Sigmoid colon (tissue), 7 donors: ENCODE measurements around the gene GREB1L. TPM values are rescaled to one million over a fixed set of nuclear protein-coding genes. Genes with fewer than 3 reads are reported as not detected.

Source experiments
- DNase-seq: peaks from one replicate; pipeline ENCODE4 v3.0.0-alpha.2; 2019
- H3K27ac ChIP-seq, 4 donors: fragments of 200-600 bp; sonication (generic); one replicate each; pipeline ENCODE4 v1.5.1; 2016 to 2019; ENCODE audit warnings: mild to moderate bottlenecking in 1 of 4
- H3K27me3 ChIP-seq, 3 donors: fragments of 200-600 bp; sonication (generic); one replicate each; pipeline ENCODE4 v1.5.1; 2019; ENCODE audit warnings: mild to moderate bottlenecking in 1 of 3
- H3K36me3 ChIP-seq, 4 donors: fragments of 200-600 bp; sonication (generic); one replicate each; pipeline ENCODE4 v1.5.1; 2016 to 2019
- H3K4me1 ChIP-seq, 4 donors: fragments of 200-600 bp; sonication (generic); one replicate each; pipeline ENCODE4 v1.5.1; 2017 to 2019
- H3K4me3 ChIP-seq, 4 donors: fragments of 200-600 bp; sonication (generic); one replicate each; pipeline ENCODE4 v1.5.1; 2017 to 2019; ENCODE audit warnings: mild to moderate bottlenecking in 2 of 4, moderate library complexity in 1 of 4
- H3K9me3 ChIP-seq, 4 donors: fragments of 200-600 bp in 3 of 4; sonication (generic) in 3 of 4; one replicate each; pipeline versions ENCODE4 v1.5.1 to v1.6.1; 2013 to 2019
- CTCF ChIP-seq, 4 experiments: fragments of 450-650 bp in 3 of 4; fragments of 200-600 bp in 1 of 4; IDR thresholded peaks; one replicate each; pipeline ENCODE4 v1.5.1; 2016 to 2019; ENCODE audit warnings: antibody characterized with exemption in 4 of 4, mild to moderate bottlenecking in 3 of 4, moderate library complexity in 2 of 4
- EP300 ChIP-seq, 4 donors: sonication (generic); formaldehyde crosslinking; IDR thresholded peaks; one replicate each; pipeline ENCODE4 v1.6.1; 2017; ENCODE audit warnings: antibody characterized with exemption in 4 of 4
- POLR2A ChIP-seq, 2 donors: fragments of 450-650 bp; IDR thresholded peaks; one replicate each; pipeline ENCODE4 v1.6.1; 2016; ENCODE audit warnings: antibody characterized with exemption in 2 of 2, mild to moderate bottlenecking in 2 of 2, moderate library complexity in 2 of 2
- POLR2AphosphoS5 ChIP-seq, 4 donors: sonication (generic); formaldehyde crosslinking; IDR thresholded peaks; one replicate each; pipeline ENCODE4 v1.6.1; 2017; ENCODE audit warnings: antibody characterized with exemption in 4 of 4
- WGBS, 2 donors: extraction: QIAGEN DNeasy Blood & Tissue Kit; methylation state at CpG; one replicate each; pipeline ENCODE4 v1.1.7; 2013; 5-methylcytosine and 5-hydroxymethylcytosine counted together
- intact Hi-C: fragments of 100-400 bp; cut with DNase I; formaldehyde crosslinking; loops from one replicate; pipeline ENCODE4 v1.15.1; 2023
- polyA plus RNA-seq, 3 donors: library from polyadenylated mRNA; stranded (reverse); fragments of 200-250 nt; gene quantifications; one replicate each; pipeline ENCODE4 v1.2.3, GENCODE V29; 2013
- total RNA-seq, 4 donors: library from RNA; depleted of rRNA; stranded (reverse); fragments of >200 nt; gene quantifications; one replicate each; pipeline ENCODE4 v1.1.0, GENCODE V29; 2016
- donor health status: healthy with polysubstance abuse.
- donor health status: Bipolar disorder and iron deficiency.
- donor health status: healthy.

Gene GREB1L
- total and polyA plus RNA-seq, 7 donors = 0.23 to 12.1 (median 4.4) TPM; not detected in 2

DNA sequence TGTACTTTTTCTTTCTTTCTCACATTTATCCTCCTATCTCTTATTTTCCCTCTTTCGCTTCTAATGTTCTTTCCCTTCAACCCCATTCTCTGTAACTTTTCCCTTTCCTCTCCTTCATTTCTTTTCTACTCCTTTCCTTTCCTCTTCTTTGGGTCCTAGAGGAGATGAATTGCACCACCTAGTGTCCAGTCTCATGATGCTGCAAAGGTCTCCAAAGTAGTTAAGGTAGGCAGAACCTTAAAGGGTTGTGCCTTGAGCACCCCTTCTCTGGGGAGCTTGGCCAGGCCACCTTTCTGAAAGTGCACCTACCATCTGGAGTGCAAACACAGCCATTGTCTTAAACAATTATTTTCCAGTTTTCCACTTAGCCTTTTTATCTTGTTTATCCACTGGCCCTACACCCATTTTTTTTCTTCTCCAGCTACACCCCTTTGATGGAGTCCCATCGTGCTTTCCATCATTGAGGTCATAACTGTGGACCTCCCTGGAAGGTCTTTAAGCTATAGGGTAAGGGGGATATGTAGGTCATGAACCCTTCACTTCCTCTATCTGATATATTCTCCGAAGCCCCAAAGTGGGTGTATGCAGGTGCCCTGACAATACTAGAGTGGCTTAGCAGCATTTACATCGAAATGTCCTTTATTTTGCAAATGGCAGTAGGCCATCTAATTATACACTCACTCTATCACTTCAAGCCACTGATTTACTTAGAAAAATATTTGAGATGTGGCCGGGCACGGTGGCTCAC, 202.6 kb downstream of the GREB1L start:
- TF ChIP-seq EP300 (IDR thresholded peaks at IDR 0.05) = no peak
- TF ChIP-seq POLR2AphosphoS5 (IDR thresholded peaks at IDR 0.05) = no peak
- TF ChIP-seq POLR2A (IDR thresholded peaks at IDR 0.05) = no peak
- peak; percentile 45 to 61 (median 52) for TF ChIP-seq CTCF (IDR thresholded peaks at IDR 0.05)
- DNase-seq = no peak
- intact Hi-C loops = loop anchor here (2.0 kb wide), 1 partner anchor 250 kb away; no protein-coding TSS in a partner anchor
- Histone ChIP-seq H3K27ac (no peak overlapping the region), H3K36me3 (no peaks in the 10 kb centered on the region), H3K4me1 (no peaks in the 10 kb centered on the region), H3K4me3 (no peak overlapping the region), H3K9me3 (no peaks in the 10 kb centered on the region), H3K27me3 (no peaks in the 10 kb centered on the region)
- 84 to 92% methylated on average over 6 of the region's 6 CpGs for WGBS, 2 donors

- peaks cover 0 to 22% (median 14%) of the 10 kb centered on the region in 4 donors for H3K4me1 ChIP-seq
- no peaks in the 10 kb centered on the region for H3K27me3 ChIP-seq
- no peak overlapping the region for H3K27ac ChIP-seq
- TF ChIP-seq POLR2A (IDR thresholded peaks at IDR 0.05) (no peak), EP300 (IDR thresholded peaks at IDR 0.05) (no peak), POLR2AphosphoS5 (IDR thresholded peaks at IDR 0.05) (no peak), CTCF (IDR thresholded peaks at IDR 0.05) (no peak)
- H3K36me3 ChIP-seq = no peaks in the 10 kb centered on the region
- no peak overlapping the region for H3K4me3 ChIP-seq
- intact Hi-C loops = no loop called here
- H3K9me3 ChIP-seq = no peaks in the 10 kb centered on the region
- DNase-seq = no peak
These were observed 206.3 kb downstream of the GREB1L start for GRCh38 chr18:21448299-21448698.

GRCh38 chr18:21449367-21450290, 207.6 kb downstream of the GREB1L start:
- TF ChIP-seq POLR2AphosphoS5 (IDR thresholded peaks at IDR 0.05) (no peak), CTCF (IDR thresholded peaks at IDR 0.05) (no peak), POLR2A (IDR thresholded peaks at IDR 0.05) (no peak), EP300 (IDR thresholded peaks at IDR 0.05) (no peak)
- no peaks in the 10 kb centered on the region for H3K27me3 ChIP-seq
- no peaks in the 10 kb centered on the region for H3K36me3 ChIP-seq
- H3K27ac ChIP-seq = no peak overlapping the region
- no peak for DNase-seq
- peaks cover 0 to 31% (median 24%) of the 10 kb centered on the region in 4 donors for H3K4me1 ChIP-seq
- 82 to 87% methylated on average over 5 of the region's 5 CpGs for WGBS, 2 donors
- H3K4me3 ChIP-seq = no peak overlapping the region
- intact Hi-C loops = no loop called here
- H3K9me3 ChIP-seq = no peaks in the 10 kb centered on the region

GRCh38 chr18:21450503-21450902, 208.5 kb downstream of the GREB1L start:
- intact Hi-C loops = no loop called here
- WGBS, 2 donors = 76 to 87% methylated on average over 2 of the region's 2 CpGs
- Histone ChIP-seq H3K27ac (peak overlapping the region in 1 of 4 donors; percentile 70), H3K4me1 (peaks cover 0 to 31% (median 24%) of the 10 kb centered on the region in 4 donors), H3K9me3 (no peaks in the 10 kb centered on the region), H3K27me3 (no peaks in the 10 kb centered on the region), H3K4me3 (no peak overlapping the region), H3K36me3 (no peaks in the 10 kb centered on the region)
- DNase-seq = no peak
- no peak for TF ChIP-seq POLR2AphosphoS5 (IDR thresholded peaks at IDR 0.05)
- no peak for TF ChIP-seq EP300 (IDR thresholded peaks at IDR 0.05)
- TF ChIP-seq CTCF (IDR thresholded peaks at IDR 0.05) = no peak
- TF ChIP-seq POLR2A (IDR thresholded peaks at IDR 0.05) = no peak
